ENCODE measurements around the gene TTLL5. TPM values are rescaled to one million over a fixed set of nuclear protein-coding genes. Genes with fewer than 3 reads are reported as not detected.

The TTLL5 gene
- total and polyA plus RNA-seq, 10 of the 15 experiments (the other 5 are each of a cell fraction or from before 2014, with no cell fraction given) = 3.2 to 25.9 (median 13.8) TPM

GRCh38 chr14:75673345-75674035 is 12.4 kb downstream of the TTLL5 start (continued):
- no peak for TF ChIP-seq ZBED1 (IDR thresholded peaks at IDR 0.05; ENCODE audit: borderline replicate concordance)

- no peak for ATAC-seq
- Histone ChIP-seq H4K20me1 (ENCODE audit: control insufficient read depth, insufficient read depth) (no peaks in the 10 kb centered on the region), H3K9me3 (replicated peaks; ENCODE audit: control insufficient read depth, insufficient read depth, low read length) (no peaks in the 10 kb centered on the region; the same call in 2 of the 3 replicates), H3K4me3 (no peak overlapping the region), H3K4me2 (ENCODE audit: control insufficient read depth, insufficient read depth) (no peak overlapping the region), H3K9ac (ENCODE audit: control insufficient read depth, insufficient read depth, low read length) (no peak overlapping the region), H3K79me2 (ENCODE audit: control insufficient read depth, insufficient read depth, low read length) (no peaks in the 10 kb centered on the region), H3K4me1 (ENCODE audit: control insufficient read depth, insufficient read depth, low read length) (peaks cover 10% of the 10 kb centered on the region; the same call in 1 of the 2 replicates), H2AFZ (ENCODE audit: control insufficient read depth, low read depth, low read length) (no peak overlapping the region), H3K36me3 (ENCODE audit: control insufficient read depth in 2 of 2, insufficient read depth in 2 of 2, low read length in 1 of 2) (no peaks in the 10 kb centered on the region), H3K27ac (ENCODE audit: control insufficient read depth, insufficient read depth) (no peak overlapping the region), H3K27me3 (replicated peaks in 1 of 2; ENCODE audit: control insufficient read depth in 2 of 2, insufficient read depth in 2 of 2, low read length in 1 of 2) (no peaks in the 10 kb centered on the region)
- RAD21 ChIA-PET (ENCODE audit: unreplicated experiment) = interaction anchor here (0.5 to 1.2 kb wide), 2 partner anchors 98 to 304 kb away, joined by 3 read pairs; no protein-coding TSS in a partner anchor
- no TSS peak for BruUV-seq (replicated peaks)
- POLR2A ChIA-PET = no interaction called here
- TF ChIP-seq NFXL1 (IDR thresholded peaks at IDR 0.05; ENCODE audit: borderline replicate concordance) (no peak), MTA3 (IDR thresholded peaks at IDR 0.05; ENCODE audit: borderline replicate concordance, low read length) (no peak), CBFB (IDR thresholded peaks at IDR 0.05; ENCODE audit: low read depth) (no peak)
- WGBS (ENCODE audit: insufficient coverage, insufficient replicate concordance, low lambda C conversion rate, missing lambda C conversion rate) = 100% methylated on average over 2 of the region's 2 CpGs
- DNase-seq (ENCODE audit: low read depth, low spot score) = no peak
- SMC1A ChIA-PET (ENCODE audit: uncharacterized antibody, unreplicated experiment) = no interaction called here
- intact Hi-C loops (cut with micrococcal nuclease; ENCODE audit: unreplicated experiment) (no loop called here), in situ Hi-C loops (cut with MboI) (no loop called here)
- no peak for FAIRE-seq
- CTCF ChIA-PET = interaction anchor here (0.9 to 1.4 kb wide), 3 partner anchors 21 to 376 kb away, joined by 3 to 4 read pairs (median 4); no protein-coding TSS in a partner anchor
Measured at GRCh38 chr14:75675265-75675960, 14.4 kb downstream of the TTLL5 start.
